ENCODE results near the gene MAPT. TPM values are rescaled to one million over a fixed set of nuclear protein-coding genes. Genes with fewer than 3 reads are reported as not detected.

The MAPT gene
- total and polyA plus RNA-seq, 2 of the 4 experiments (the other 2 are of a cell fraction) = 0.18 to 0.19 TPM

- Histone ChIP-seq H3K4me1 (ENCODE audit: control insufficient read depth, insufficient read depth, low read length) (no peaks in the 10 kb centered on the region; the same call in 1 of the 2 replicates), H2BK20ac (ENCODE audit: low read depth, low read length) (no peak overlapping the region), H4K8ac (ENCODE audit: low read depth in 2 of 2, low read length in 2 of 2) (no peak overlapping the region), H2BK120ac (ENCODE audit: low read depth, low read length) (no peak overlapping the region), H3K18ac (ENCODE audit: low read depth, low read length) (no peak overlapping the region), H3K9me3 (ENCODE audit: control insufficient read depth, insufficient read depth, low read length) (no peaks in the 10 kb centered on the region), H2AK5ac (ENCODE audit: low read depth, low read length) (no peak overlapping the region), H2BK15ac (ENCODE audit: low read depth, low read length) (no peak overlapping the region), H2BK5ac (ENCODE audit: low read depth, low read length, poor library complexity, severe bottlenecking) (no peak overlapping the region), H3K9me1 (ENCODE audit: insufficient read depth, low read length) (no peaks in the 10 kb centered on the region; the same call in 1 of the 2 replicates), H4K91ac (ENCODE audit: insufficient read depth, low read depth, low read length) (no peak overlapping the region), H3K4me2 (ENCODE audit: low read depth, low read length) (no peak overlapping the region), H3K27me3 (ENCODE audit: control insufficient read depth, insufficient read depth, low read length) (no peaks in the 10 kb centered on the region), H3K23ac (ENCODE audit: low read depth, low read length) (no peak overlapping the region), H4K5ac (ENCODE audit: low read depth, low read length) (no peak overlapping the region), H3K14ac (replicated peaks; ENCODE audit: low read depth, low read length) (no peak overlapping the region), H3K4me3 (ENCODE audit: insufficient read depth, low read depth, low read length) (no peak overlapping the region), H3K36me3 (ENCODE audit: control insufficient read depth, insufficient read depth, low read length) (peaks cover 39% of the 10 kb centered on the region), H3K4ac (ENCODE audit: low read depth, low read length) (no peak overlapping the region), H3K79me1 (ENCODE audit: low read depth in 1 of 2, low read length in 2 of 2) (peaks cover 33 to 70% of the 10 kb centered on the region in 2 experiments), H3K56ac (ENCODE audit: extremely low read depth, insufficient read depth, low read length) (no peak overlapping the region), H3K9ac (ENCODE audit: low read depth, low read length) (no peak overlapping the region), H3K27ac (ENCODE audit: insufficient read depth, low read length) (no peak overlapping the region), H4K20me1 (ENCODE audit: insufficient read depth, low read length) (peaks cover 43% of the 10 kb centered on the region), H2AK9ac (replicated peaks; ENCODE audit: low read depth, low read length, poor library complexity) (no peak overlapping the region), H2AFZ (replicated peaks; ENCODE audit: low read length, poor library complexity) (no peak overlapping the region)
- no peak for ATAC-seq (ENCODE audit: low read depth)
- in situ Hi-C loops (cut with MboI; ENCODE audit: low sequenced_read_pairs) = no loop called here
- CTCF ChIA-PET = interaction anchor here (1.2 kb wide), 1 partner anchor 145 kb away, joined by 3 read pairs; no protein-coding TSS in a partner anchor
- BruUV-seq (replicated peaks) = no TSS peak
- intact Hi-C loops (cut with micrococcal nuclease) = loop anchor here (10.0 kb wide), 1 partner anchor 47 kb away; no protein-coding TSS in a partner anchor
- POLR2A ChIA-PET (ENCODE audit: unreplicated experiment) = no interaction called here
- no peak for TF ChIP-seq NFE2L2 (IDR thresholded peaks at IDR 0.05; ENCODE audit: low read depth, low read length)
- no peak for TF ChIP-seq RAD21 (IDR thresholded peaks at IDR 0.05; ENCODE audit: low read length)
- TF ChIP-seq RCOR1 (IDR thresholded peaks at IDR 0.05; ENCODE audit: insufficient replicate concordance, low read length) = no peak
- TF ChIP-seq, protein P1, sequence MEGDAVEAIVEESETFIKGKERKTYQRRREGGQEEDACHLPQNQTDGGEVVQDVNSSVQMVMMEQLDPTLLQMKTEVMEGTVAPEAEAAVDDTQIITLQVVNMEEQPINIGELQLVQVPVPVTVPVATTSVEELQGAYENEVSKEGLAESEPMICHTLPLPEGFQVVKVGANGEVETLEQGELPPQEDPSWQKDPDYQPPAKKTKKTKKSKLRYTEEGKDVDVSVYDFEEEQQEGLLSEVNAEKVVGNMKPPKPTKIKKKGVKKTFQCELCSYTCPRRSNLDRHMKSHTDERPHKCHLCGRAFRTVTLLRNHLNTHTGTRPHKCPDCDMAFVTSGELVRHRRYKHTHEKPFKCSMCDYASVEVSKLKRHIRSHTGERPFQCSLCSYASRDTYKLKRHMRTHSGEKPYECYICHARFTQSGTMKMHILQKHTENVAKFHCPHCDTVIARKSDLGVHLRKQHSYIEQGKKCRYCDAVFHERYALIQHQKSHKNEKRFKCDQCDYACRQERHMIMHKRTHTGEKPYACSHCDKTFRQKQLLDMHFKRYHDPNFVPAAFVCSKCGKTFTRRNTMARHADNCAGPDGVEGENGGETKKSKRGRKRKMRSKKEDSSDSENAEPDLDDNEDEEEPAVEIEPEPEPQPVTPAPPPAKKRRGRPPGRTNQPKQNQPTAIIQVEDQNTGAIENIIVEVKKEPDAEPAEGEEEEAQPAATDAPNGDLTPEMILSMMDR (conservative IDR thresholded peaks at IDR 0.05; ENCODE audit: low read depth, low read length) = no peak
- TF ChIP-seq ELK1 (IDR thresholded peaks at IDR 0.05; ENCODE audit: borderline replicate concordance, low read depth, low read length) = no peak
- no peak for TF ChIP-seq CEBPB (IDR thresholded peaks at IDR 0.05; ENCODE audit: low read depth, low read length)
- no peak for TF ChIP-seq POLR2A (IDR thresholded peaks at IDR 0.05; ENCODE audit: low read depth, low read length)
- TF ChIP-seq FOS (IDR thresholded peaks at IDR 0.05; ENCODE audit: low read depth, low read length) = no peak
- no peak for TF ChIP-seq MAZ (IDR thresholded peaks at IDR 0.05; ENCODE audit: borderline replicate concordance, low read depth, low read length)
- TF ChIP-seq MXI1 (IDR thresholded peaks at IDR 0.05; ENCODE audit: borderline replicate concordance, low read depth, low read length) = no peak
- TF ChIP-seq, protein P2, sequence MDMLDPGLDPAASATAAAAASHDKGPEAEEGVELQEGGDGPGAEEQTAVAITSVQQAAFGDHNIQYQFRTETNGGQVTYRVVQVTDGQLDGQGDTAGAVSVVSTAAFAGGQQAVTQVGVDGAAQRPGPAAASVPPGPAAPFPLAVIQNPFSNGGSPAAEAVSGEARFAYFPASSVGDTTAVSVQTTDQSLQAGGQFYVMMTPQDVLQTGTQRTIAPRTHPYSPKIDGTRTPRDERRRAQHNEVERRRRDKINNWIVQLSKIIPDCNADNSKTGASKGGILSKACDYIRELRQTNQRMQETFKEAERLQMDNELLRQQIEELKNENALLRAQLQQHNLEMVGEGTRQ (IDR thresholded peaks at IDR 0.05; ENCODE audit: low read depth, low read length) = no peak
- TF ChIP-seq BHLHE40 (IDR thresholded peaks at IDR 0.05; ENCODE audit: low read depth, low read length) = no peak
- no peak for TF ChIP-seq SMC3 (IDR thresholded peaks at IDR 0.05; ENCODE audit: low read depth, low read length)
- DNase-seq = no peak
- dilution Hi-C loops (cut with HindIII; ENCODE audit: low sequenced_read_pairs, unreplicated experiment) = no loop called here
- no CpG with 5 or more reads among the region's 8 CpGs for WGBS, 2 experiments (ENCODE audit: extremely low coverage in 2 of 2, insufficient read length in 1 of 2)
Observed at GRCh38 chr17:46047856-46048255, 153.5 kb downstream of the MAPT start.

All from IMR-90 (cell line).